ENCODE results near the gene TMEM272.

The TMEM272 gene

DNA sequence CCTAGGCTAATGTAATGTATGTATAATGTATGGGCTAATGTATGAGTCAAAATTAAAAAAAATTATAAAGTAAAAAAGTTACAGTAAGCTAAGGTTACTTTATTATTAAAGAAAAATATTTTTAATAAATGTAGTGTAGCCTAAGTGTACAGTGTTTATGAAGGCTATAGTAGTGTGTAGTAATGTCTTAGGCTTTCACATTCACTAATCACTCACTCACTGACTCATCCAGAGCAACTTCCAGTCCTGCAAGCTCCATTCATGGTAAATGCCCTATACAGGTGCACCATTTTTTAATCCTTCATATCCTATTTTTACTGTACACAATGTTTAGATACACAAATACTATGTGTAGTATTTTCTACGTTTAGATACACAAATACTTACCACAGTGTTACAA lies 1.8 kb upstream of the TMEM272 start:
- Histone ChIP-seq H3K9ac (ENCODE audit: low read length) (no peak overlapping the region), H3K36me3 (ENCODE audit: control insufficient read depth, insufficient read depth, low read length) (no peaks in the 10 kb centered on the region), H3K27me3 (ENCODE audit: control insufficient read depth, insufficient read depth, low read length) (no peaks in the 10 kb centered on the region), H3K4me1 (ENCODE audit: control insufficient read depth, insufficient read depth, low read length) (peaks cover 5% of the 10 kb centered on the region), H3K9me3 (ENCODE audit: control insufficient read depth, low read length) (no peaks in the 10 kb centered on the region), H3K4me3 (ENCODE audit: low read length) (no peak overlapping the region)

- no peaks in the 10 kb centered on the region for H3K36me3 ChIP-seq (ENCODE audit: control insufficient read depth, insufficient read depth, low read length)
- no peak overlapping the region for H3K9ac ChIP-seq (ENCODE audit: low read length)
- H3K4me1 ChIP-seq (ENCODE audit: control insufficient read depth, insufficient read depth, low read length) = peaks cover 5% of the 10 kb centered on the region
- H3K4me3 ChIP-seq (ENCODE audit: low read length) = no peak overlapping the region
- H3K9me3 ChIP-seq (ENCODE audit: control insufficient read depth, low read length) = no peaks in the 10 kb centered on the region
- H3K27me3 ChIP-seq (ENCODE audit: control insufficient read depth, insufficient read depth, low read length) = no peaks in the 10 kb centered on the region
Measured at GRCh38 chr13:51845574-51846318, 769 bp upstream of the TMEM272 start.

- H3K27me3 ChIP-seq (ENCODE audit: control insufficient read depth, insufficient read depth, low read length) = no peaks in the 10 kb centered on the region
- H3K9me3 ChIP-seq (ENCODE audit: control insufficient read depth, low read length) = no peaks in the 10 kb centered on the region
- no peak overlapping the region for H3K4me3 ChIP-seq (ENCODE audit: low read length)
- no peak overlapping the region for H3K9ac ChIP-seq (ENCODE audit: low read length)
- no peaks in the 10 kb centered on the region for H3K36me3 ChIP-seq (ENCODE audit: control insufficient read depth, insufficient read depth, low read length)
- H3K4me1 ChIP-seq (ENCODE audit: control insufficient read depth, insufficient read depth, low read length) = peaks cover 5% of the 10 kb centered on the region
Measured at GRCh38 chr13:51843529-51843928, 1.4 kb downstream of the TMEM272 start.

GRCh38 chr13:51841732-51842131 lies 3.2 kb downstream of the TMEM272 start:
- Histone ChIP-seq H3K27me3 (ENCODE audit: control insufficient read depth, insufficient read depth, low read length) (no peaks in the 10 kb centered on the region), H3K9me3 (ENCODE audit: control insufficient read depth, low read length) (no peaks in the 10 kb centered on the region), H3K4me3 (ENCODE audit: low read length) (no peak overlapping the region), H3K36me3 (ENCODE audit: control insufficient read depth, insufficient read depth, low read length) (no peaks in the 10 kb centered on the region), H3K9ac (ENCODE audit: low read length) (no peak overlapping the region), H3K4me1 (ENCODE audit: control insufficient read depth, insufficient read depth, low read length) (peaks cover 5% of the 10 kb centered on the region)

DNA sequence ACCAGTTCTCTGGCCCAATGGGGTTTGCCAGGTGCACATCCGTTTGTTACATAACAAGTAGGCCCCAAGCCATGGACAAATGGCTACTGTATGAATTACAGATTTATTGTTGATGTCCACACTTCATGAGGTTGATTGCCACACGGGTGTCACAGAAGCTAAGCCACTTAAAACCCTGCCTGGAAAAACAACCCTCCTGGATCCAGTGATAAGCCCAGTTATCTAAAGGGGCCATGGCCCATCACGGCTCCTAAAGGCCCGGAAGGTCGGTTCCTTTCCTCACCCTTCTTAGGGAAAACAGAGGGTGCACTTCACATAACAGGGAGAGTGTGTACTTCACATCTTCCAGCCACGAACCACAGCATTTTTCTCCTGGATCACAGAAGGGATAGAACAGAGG lies 4.1 kb downstream of the TMEM272 start:
- Histone ChIP-seq H3K4me1 (ENCODE audit: control insufficient read depth, insufficient read depth, low read length) (peaks cover 5% of the 10 kb centered on the region), H3K4me3 (ENCODE audit: low read length) (no peak overlapping the region), H3K27me3 (ENCODE audit: control insufficient read depth, insufficient read depth, low read length) (no peaks in the 10 kb centered on the region), H3K9me3 (ENCODE audit: control insufficient read depth, low read length) (no peaks in the 10 kb centered on the region), H3K36me3 (ENCODE audit: control insufficient read depth, insufficient read depth, low read length) (no peaks in the 10 kb centered on the region), H3K9ac (ENCODE audit: low read length) (no peak overlapping the region)

GRCh38 chr13:51839711-51840540 lies 5.1 kb downstream of the TMEM272 start:
- peaks cover under 1% of the 10 kb centered on the region for H3K4me1 ChIP-seq (ENCODE audit: control insufficient read depth, insufficient read depth, low read length)
- no peak overlapping the region for H3K9ac ChIP-seq (ENCODE audit: low read length)
- H3K4me3 ChIP-seq (ENCODE audit: low read length) = no peak overlapping the region
- no peaks in the 10 kb centered on the region for H3K36me3 ChIP-seq (ENCODE audit: control insufficient read depth, insufficient read depth, low read length)
- H3K27me3 ChIP-seq (ENCODE audit: control insufficient read depth, insufficient read depth, low read length) = no peaks in the 10 kb centered on the region
- H3K9me3 ChIP-seq (ENCODE audit: control insufficient read depth, low read length) = no peaks in the 10 kb centered on the region

GRCh38 chr13:51838240-51838846 lies 6.6 kb downstream of the TMEM272 start:
- Histone ChIP-seq H3K4me3 (ENCODE audit: low read length) (no peak overlapping the region), H3K27me3 (ENCODE audit: control insufficient read depth, insufficient read depth, low read length) (no peaks in the 10 kb centered on the region), H3K4me1 (ENCODE audit: control insufficient read depth, insufficient read depth, low read length) (no peaks in the 10 kb centered on the region), H3K9ac (ENCODE audit: low read length) (no peak overlapping the region), H3K36me3 (ENCODE audit: control insufficient read depth, insufficient read depth, low read length) (no peaks in the 10 kb centered on the region), H3K9me3 (ENCODE audit: control insufficient read depth, low read length) (no peaks in the 10 kb centered on the region)

DNA sequence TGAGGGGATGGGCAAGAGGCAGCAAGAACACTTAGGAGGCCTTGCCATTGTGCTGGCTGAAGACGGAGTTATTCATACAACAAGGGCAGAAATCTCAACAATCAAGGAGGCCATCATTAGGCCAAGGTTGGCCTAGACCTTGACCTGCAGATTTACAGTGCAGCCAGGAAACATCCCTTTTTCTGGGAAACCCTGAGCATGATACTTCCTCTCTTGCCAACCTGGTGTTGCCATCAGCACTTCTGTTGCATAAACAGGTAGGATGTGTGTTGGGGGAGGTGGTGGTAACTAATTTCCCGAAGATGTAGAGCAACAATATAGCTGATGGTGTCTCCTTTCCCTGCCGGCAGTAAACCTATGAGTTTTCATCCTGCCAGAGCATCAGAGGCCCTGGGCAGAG lies 8.0 kb downstream of the TMEM272 start:
- Histone ChIP-seq H3K36me3 (ENCODE audit: control insufficient read depth, insufficient read depth, low read length) (no peaks in the 10 kb centered on the region), H3K9ac (ENCODE audit: low read length) (no peak overlapping the region), H3K4me1 (ENCODE audit: control insufficient read depth, insufficient read depth, low read length) (no peaks in the 10 kb centered on the region), H3K4me3 (ENCODE audit: low read length) (no peak overlapping the region), H3K9me3 (ENCODE audit: control insufficient read depth, low read length) (no peaks in the 10 kb centered on the region), H3K27me3 (ENCODE audit: control insufficient read depth, insufficient read depth, low read length) (no peaks in the 10 kb centered on the region)

DNA sequence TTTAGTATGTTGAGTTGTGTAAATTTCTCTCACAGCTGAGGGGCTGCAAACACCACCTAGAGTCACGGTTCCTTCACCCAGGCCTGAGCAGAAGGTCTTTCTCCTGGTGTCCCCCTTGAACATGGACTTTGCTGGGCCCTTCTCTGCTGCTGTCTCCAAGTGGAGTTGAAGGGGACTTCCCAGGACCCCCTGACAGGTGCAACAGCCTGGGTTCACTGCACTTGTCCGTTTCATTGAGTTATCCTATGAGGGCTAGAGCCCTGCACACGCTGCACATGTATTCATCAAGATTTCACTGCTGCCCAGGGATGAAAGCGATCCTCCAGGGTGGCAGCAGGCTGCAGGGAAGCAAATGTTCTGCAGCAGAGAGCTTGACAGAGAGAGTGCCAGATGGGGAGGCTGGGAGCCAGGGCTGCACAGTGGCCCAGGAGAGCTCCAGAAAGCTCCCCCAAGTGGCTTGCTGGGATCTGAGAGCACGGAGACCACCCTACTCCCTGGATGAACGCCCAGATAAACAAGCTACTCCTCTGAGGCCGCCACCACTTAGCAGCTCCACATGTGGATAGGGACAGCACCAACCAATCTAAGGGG lies 10.3 kb downstream of the TMEM272 start:
- Histone ChIP-seq H3K9me3 (ENCODE audit: control insufficient read depth, low read length) (no peaks in the 10 kb centered on the region), H3K27me3 (ENCODE audit: control insufficient read depth, insufficient read depth, low read length) (no peaks in the 10 kb centered on the region), H3K36me3 (ENCODE audit: control insufficient read depth, insufficient read depth, low read length) (no peaks in the 10 kb centered on the region), H3K4me1 (ENCODE audit: control insufficient read depth, insufficient read depth, low read length) (no peaks in the 10 kb centered on the region), H3K9ac (ENCODE audit: low read length) (no peak overlapping the region), H3K4me3 (ENCODE audit: low read length) (no peak overlapping the region)

DNA sequence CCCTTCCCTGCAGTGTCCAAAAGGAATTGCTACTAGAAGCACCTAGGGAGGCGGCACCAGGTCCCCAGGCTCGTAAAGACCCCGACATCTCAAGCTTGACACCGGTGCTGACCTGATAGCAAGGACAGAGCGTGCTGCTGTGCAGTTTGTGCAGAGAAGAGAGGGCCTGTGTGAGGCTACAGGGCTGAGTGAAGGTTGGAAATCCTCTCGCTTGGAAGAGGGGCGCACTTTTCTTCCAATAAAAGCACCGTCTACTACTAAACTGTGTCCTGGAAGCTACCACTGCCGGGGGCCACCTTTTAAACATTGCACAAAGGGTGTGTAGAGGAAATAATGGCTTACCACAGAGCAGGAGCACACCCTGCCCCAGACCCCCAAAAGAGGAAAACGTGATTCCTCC lies 11.0 kb downstream of the TMEM272 start:
- no peaks in the 10 kb centered on the region for H3K36me3 ChIP-seq (ENCODE audit: control insufficient read depth, insufficient read depth, low read length)
- H3K9me3 ChIP-seq (ENCODE audit: control insufficient read depth, low read length) = no peaks in the 10 kb centered on the region
- no peaks in the 10 kb centered on the region for H3K4me1 ChIP-seq (ENCODE audit: control insufficient read depth, insufficient read depth, low read length)
- no peak overlapping the region for H3K9ac ChIP-seq (ENCODE audit: low read length)
- H3K27me3 ChIP-seq (ENCODE audit: control insufficient read depth, insufficient read depth, low read length) = no peaks in the 10 kb centered on the region
- no peak overlapping the region for H3K4me3 ChIP-seq (ENCODE audit: low read length)

DNA sequence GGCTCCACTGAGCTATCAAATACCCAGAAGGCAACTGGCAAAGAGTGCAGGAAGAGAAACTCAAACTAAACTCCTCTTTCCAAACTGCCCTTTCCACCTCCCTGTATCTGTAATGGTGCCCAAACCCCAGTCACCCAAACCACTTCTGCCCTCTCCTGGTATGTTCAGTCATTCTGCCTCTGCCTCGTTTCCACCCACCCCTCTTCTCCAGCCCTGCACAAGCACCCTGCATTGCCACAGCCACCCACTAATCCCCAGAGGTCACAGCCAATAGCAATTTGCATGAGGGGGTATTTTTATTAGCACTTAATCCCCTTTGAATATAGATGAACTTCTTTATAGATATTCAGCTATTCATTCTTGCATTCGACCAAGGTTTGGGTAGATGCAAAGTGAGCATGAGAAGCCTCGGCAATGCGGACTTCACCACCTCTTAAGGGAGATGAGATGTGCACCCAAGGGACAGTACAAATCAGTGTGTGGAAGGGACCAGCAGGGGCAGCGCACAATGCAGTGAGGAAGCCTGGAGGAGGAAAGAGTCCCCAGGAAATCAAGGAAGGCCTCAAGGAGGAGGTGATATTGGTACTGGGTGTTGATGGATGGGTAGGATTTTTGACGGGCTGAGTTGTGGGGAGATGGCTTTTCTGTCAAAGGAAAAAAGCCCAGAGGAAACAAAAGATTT lies 12.4 kb downstream of the TMEM272 start:
- no peaks in the 10 kb centered on the region for H3K36me3 ChIP-seq (ENCODE audit: control insufficient read depth, insufficient read depth, low read length)
- no peak overlapping the region for H3K9ac ChIP-seq (ENCODE audit: low read length)
- H3K4me1 ChIP-seq (ENCODE audit: control insufficient read depth, insufficient read depth, low read length) = no peaks in the 10 kb centered on the region
- no peaks in the 10 kb centered on the region for H3K27me3 ChIP-seq (ENCODE audit: control insufficient read depth, insufficient read depth, low read length)
- H3K4me3 ChIP-seq (ENCODE audit: low read length) = no peak overlapping the region
- H3K9me3 ChIP-seq (ENCODE audit: control insufficient read depth, low read length) = no peaks in the 10 kb centered on the region
